SHP77 (cell line): ENCODE measurements around the gene MXI1.

ENCODE experiments used
- DNase-seq, 2 experiments: peaks; one replicate each; lab custom pipeline; 2025; lab: John Stamatoyannopoulos, UW

MXI1 gene

GRCh38 chr10:110274647-110275046 lies 67.2 kb downstream of the MXI1 start:
- no peak for DNase-seq

- no peak for DNase-seq
Observed at GRCh38 chr10:110275128-110275729, 67.8 kb downstream of the MXI1 start.

GRCh38 chr10:110276603-110277002 lies 69.2 kb downstream of the MXI1 start:
- no peak for DNase-seq

DNA sequence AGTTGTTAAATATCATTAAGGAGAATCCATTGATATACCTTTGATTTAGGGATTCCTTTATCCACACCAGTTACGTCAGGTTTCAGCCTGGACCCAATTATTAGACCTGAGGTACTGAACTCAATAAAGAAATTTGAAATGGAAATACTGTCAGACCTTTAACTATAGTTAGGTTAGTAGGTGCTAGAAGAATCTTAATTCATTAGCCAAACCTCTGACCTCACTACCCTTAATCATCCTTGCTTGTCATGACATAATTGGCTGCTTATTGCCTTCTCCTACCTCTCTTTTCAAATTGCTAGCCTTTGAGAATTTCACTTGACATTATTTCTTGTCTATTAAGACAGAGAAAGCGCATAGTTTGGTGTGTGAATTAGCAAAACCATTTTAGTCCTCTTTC lies 70.2 kb downstream of the MXI1 start:
- no peak for DNase-seq

GRCh38 chr10:110278562-110279406 lies 71.4 kb downstream of the MXI1 start:
- DNase-seq, result no peak

- peak; percentile 21 to 58 for DNase-seq
Observed at GRCh38 chr10:110279407-110279986, 72.1 kb downstream of the MXI1 start.

DNA sequence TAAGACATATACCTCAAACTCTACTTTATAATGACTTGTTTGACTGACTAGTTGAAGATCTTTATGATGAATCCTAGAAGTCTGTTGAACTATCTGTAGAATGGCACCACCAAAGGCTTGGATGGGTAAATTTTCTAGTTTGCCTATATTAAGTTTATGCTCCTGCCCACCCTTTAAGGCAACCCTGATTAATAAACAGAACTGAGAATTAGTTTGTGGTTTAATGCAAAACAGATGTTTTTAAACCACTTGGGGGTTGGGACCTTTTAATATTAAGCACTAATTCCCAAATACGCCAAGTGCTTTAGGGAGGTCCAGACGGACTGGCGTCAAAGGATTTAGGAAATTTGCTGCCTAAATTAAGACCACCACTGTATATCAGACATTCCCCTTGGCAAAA lies 76.9 kb downstream of the MXI1 start:
- no peak for DNase-seq

DNA sequence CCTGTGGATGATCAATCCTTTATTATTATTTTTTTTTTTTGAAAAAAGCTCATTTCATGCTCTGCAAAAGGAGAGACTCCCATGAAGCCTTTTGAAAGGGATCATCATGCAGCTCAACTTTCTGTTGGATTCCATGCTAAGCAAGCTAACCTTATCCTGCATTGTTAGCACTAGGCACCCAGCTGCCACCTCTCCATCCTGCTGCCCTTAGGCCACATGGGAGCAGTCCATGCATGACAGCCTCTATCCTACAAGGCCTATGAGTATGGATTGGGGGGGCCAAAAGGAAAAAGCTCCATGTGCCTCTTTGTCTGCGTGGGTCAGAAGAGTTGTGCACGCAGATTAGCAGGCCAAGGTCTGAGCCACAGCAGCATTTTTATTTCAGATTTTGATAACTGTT lies 78.1 kb downstream of the MXI1 start:
- DNase-seq, result no peak

- no peak for DNase-seq
Observed at GRCh38 chr10:110286841-110287240, 79.4 kb downstream of the MXI1 start.

GRCh38 chr10:110296966-110297365 lies 89.6 kb downstream of the MXI1 start:
- DNase-seq, result no peak

- no peak for DNase-seq
Observed at GRCh38 chr10:110300486-110300986, 93.1 kb downstream of the MXI1 start.

- no peak for DNase-seq
Observed at GRCh38 chr10:110303681-110304080, 96.3 kb downstream of the MXI1 start.

- no peak for DNase-seq
Observed at GRCh38 chr10:110304394-110304779, 97.0 kb downstream of the MXI1 start.

- DNase-seq, result peak; percentile 97
Observed at GRCh38 chr10:110304780-110305421, 97.5 kb downstream of the MXI1 start, which contains the start of gene SMNDC1. Gene SMNDC1 (minus strand): TSS chr10:110304920. CDS start chr10:110303587, 1,333 bp downstream.

DNA sequence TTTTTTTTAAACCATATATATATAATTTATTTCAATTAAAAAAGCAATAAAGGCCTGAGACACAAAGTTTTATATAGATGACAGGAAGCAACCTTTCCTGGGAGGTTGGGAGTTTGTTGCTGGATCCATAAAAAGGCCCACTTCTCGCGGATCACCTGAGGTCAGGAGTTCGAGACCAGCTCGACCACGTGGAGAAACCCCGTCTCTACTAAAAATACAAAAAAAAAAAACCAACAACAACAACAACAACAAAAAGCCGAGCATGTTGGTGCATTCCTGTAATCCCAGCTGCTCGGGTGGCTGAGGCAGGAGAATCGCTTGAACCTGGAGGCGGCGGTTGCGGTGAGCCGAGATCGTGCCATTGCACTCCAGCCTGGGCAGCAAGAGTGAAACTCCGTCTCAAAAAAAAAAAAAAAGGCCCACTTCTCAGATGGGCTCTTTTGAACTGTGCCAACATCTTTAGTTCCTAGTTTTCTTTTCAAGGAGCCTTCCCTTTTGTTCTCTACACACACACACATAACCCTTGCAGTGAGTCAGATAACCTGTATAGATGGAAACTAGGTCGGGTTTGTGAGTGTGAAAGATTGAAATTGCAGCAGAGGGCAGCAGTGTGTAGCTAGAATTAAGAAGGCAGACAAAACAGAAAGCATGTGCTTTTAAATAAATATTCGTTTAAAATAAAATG lies 98.5 kb downstream of the MXI1 start:
- DNase-seq, result peak; percentile 78

GRCh38 chr10:110306452-110306768 lies 99.0 kb downstream of the MXI1 start:
- DNase-seq, result no peak

GRCh38 chr10:110307805-110308204 lies 100.4 kb downstream of the MXI1 start:
- DNase-seq, result no peak

GRCh38 chr10:110310741-110311140 lies 103.3 kb downstream of the MXI1 start:
- DNase-seq, result no peak

DNA sequence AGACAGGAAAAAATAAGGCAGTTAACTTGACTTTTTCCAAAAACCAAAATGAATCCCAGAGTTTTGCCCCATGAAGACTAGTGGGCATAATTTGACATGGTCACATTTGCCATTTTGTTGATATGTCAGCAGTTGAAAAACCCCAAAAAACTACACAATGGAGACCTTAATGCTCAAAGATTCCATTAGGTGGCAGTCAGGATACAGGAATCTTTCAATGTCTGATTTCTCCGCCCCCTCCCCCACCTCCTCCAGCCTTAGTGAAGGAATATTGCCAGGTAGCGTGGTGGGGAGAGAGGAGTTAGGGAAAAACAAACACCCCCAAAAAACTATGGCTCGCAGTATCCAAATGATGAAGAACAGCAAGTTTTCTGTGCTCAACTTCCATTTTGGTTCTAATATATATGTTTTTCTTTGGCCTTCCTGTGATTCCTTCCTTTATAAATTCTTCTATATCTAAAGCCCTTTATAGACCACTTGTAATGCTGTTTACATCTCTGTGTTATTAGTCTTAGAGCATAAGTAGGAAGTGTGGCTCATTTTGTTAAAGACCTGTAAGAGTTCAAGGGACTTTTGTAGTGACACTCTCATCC lies 104.0 kb downstream of the MXI1 start:
- DNase-seq, result peak; percentile 51 to 64

DNA sequence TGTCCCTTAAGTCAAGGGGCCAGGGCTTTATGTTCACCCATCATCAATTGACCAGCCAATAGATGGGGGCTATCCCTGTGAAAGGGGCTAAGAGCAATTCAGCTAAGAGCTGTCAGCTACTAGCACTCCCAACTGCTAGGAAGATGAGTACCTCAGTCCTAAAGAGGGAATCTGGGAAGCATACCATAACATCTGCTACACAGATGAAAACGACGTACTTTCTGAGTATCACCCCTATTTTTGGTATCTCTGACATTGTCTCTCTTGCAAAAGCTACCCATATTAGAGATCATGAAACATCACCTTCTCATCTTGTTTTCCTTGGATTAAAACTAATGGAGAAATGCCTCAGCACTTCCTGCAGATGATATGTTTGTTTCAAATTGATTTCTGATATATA lies 104.8 kb downstream of the MXI1 start:
- DNase-seq, result no peak

GRCh38 chr10:110313674-110314073 lies 106.3 kb downstream of the MXI1 start:
- DNase-seq, result no peak
